Measurements from ENCODE around the gene LRRTM2.
"Not testable (repeated sequence)": the region's sequence is repeated elsewhere in the genome, so short reads cannot be mapped to it uniquely, and the experiment has no call there.

The LRRTM2 gene

GRCh38 chr5:138878437-138879235, 3.5 kb upstream of the LRRTM2 start:
- DNase-seq: no peak

DNA sequence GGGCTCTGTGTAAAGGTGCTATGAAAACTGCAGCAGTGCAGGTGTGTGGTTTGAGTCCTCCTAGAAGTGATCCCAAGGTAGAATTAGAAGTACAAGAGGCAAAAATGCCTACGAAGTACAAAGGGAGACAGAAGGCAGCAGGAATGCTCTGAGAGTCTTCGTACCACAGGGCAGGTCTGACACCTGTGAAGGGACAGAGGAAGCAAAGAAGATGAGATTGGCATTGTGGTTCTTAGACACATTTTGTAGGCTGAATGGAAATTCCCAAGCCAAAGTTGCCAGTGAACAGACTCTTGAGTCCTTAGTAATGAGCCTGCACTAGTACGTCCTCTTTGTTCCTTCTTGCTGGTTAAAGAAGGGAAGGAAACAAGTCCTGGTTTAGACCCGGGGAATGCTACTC, 1.7 kb upstream of the LRRTM2 start:
- no peak for DNase-seq

DNA sequence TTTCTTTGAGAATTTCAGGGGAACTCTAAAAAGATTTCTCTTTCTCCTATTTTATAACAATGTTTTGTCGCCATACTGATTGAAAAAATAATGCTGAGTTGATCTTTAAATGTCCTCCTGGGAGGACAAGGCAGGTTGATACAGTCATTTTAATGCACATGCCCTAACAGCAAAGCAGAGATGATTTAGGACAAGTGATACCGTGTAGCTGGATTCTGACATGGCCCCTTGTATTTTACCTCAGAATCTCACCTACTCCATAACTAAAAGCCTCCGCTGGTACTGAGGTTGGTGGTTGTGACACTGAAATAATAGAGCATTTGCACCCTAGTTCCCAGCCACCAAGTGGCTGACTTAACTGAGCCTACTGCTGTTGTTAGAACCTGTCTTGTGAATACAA, 811 bp upstream of the LRRTM2 start:
- DNase-seq: no peak

GRCh38 chr5:138875552-138875875, 379 bp upstream of the LRRTM2 start:
- no peak for DNase-seq

DNA sequence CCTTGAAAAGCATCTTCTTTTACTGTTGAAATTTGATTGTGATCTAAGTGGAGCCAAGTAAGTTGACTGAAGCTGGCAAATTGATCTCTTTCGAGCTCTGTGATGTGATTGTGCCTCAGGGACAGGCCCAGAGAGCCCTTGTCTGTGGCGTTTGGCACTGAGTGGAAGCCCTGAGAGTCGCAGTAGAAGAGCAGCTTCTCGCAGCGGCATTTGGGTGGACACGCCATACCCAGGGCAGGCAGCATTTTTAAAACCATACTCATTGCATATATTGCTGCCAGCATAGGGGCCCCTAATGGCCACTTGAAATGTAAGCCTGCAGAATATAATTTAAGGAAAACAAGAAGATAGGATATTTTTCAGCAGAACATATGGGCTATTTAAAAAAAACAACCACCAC, 894 bp downstream of the LRRTM2 start:
- DNase-seq: no peak

DNA sequence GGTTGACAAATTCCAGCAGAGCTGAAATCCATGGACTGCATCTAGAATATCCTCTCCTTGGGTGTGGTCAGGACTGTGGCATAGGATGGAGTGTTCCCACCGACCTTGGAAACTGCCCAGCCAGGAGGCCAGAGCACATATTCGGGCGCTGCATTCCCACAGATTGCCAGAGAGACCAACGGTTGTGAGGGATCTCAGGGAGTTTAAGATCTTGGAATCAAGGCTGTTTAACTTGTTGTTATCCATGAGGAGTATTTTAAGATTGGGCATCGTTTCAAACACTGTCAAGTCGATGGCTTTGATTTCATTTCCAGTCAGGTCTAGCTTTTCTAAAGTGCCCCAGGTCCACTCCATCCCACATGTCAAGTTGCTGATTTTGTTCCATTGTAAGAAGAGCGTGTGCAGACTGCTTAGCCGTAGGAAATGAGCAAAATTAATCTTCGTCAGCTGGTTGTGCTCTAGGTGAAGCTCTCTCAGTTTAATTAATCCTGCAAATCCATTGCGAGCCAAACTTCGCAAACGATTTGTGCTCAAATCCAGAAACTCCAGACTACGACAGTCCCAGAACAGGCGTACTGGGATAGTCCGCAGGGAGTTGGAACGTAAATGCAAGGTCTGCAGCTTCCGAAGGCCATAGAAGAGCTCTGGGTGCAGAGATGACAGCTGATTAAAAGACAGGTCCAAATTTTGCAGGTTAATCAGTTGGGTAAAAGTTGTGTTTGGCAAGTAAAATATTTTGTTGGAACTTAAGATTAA, 1.5 kb downstream of the LRRTM2 start:
- DNase-seq: no peak

GRCh38 chr5:138872841-138873465, 2.2 kb downstream of the LRRTM2 start:
- no peak for DNase-seq

- DNase-seq: no peak
These were observed 4.5 kb downstream of the LRRTM2 start for GRCh38 chr5:138870611-138871010.

GRCh38 chr5:138869763-138870500, 5.2 kb downstream of the LRRTM2 start:
- no peak for DNase-seq

GRCh38 chr5:138869038-138869437, 6.1 kb downstream of the LRRTM2 start:
- DNase-seq: no peak

GRCh38 chr5:138867011-138867410, 8.1 kb downstream of the LRRTM2 start:
- DNase-seq: no peak

DNA sequence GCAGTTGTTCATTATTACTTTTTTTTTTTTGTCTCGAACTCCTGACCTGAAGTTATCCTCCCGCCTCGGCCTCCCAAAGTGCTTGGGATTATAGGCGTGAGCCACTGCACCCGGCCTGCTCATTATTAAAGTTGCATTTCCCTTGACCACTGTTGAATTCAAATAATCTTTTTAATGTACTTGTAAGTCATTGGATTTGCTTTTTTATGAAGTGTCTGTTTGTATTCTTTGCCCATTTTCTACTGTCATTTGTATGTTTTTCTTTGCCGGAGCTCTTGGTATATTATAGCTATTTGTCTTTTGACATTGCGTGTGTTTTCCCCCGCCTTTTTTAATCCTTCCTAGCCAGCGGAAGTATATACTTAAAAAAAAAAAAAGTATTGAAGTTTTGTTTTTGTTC, 22.0 kb downstream of the LRRTM2 start:
- no peak for DNase-seq

GRCh38 chr5:138850865-138851435, 24.2 kb downstream of the LRRTM2 start:
- no peak for DNase-seq

DNA sequence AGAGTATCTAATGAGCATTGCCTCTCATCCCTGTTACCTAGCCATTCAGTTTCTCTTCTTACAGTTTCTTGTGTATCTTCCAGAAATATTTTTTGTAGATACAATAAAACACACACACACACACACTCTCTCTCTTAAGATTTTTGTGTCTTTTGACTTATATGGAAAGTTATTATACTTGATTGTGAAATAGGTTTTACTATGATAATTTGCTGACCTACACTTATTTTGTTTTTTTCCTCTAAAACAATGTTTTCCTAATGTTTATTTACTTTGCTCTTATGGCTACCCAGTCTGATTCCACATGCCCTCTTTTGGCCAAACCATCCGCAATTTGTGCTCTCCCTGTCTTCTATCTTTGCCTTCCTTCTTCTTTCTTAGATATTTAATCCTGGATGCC, 25.3 kb downstream of the LRRTM2 start:
- no peak for DNase-seq

GRCh38 chr5:138849439-138849838, 25.7 kb downstream of the LRRTM2 start:
- DNase-seq: no peak

DNA sequence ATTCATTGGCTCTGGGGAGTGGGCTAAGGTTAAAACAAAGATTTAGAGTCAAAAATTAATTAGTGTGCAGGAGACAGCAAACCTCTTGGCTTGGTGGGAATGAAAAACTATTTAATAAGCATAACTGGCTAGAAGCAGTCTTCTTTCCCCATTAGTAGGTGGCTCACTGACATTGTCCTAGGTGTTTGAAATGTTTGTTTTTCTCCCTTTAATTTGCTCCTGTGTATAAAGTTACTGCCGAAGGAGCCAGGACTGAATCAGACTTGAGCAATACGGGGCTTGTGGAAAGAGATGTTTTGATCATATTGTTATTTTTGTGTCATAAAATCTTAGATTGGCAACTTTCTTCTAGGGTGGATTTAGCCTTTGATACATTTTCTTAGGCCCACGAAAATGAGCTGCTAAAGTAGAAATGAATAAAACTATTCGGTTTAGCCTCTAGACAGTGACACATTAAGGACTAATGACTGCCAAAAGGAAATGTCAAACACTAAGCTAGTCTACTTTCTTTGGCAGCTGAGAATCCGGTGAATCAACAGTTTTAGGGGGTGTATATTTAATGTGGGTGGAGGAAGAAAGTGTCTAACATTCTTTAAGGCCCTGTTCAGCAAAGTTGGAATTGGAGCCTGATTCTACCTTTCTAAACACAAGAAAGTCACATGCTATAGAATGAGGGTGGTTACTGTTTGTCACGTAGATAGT, 30.2 kb downstream of the LRRTM2 start:
- no peak for DNase-seq

GRCh38 chr5:138844125-138844461, 31.0 kb downstream of the LRRTM2 start:
- DNase-seq: no peak

GRCh38 chr5:138843316-138844124, 31.6 kb downstream of the LRRTM2 start:
- no peak for DNase-seq

DNA sequence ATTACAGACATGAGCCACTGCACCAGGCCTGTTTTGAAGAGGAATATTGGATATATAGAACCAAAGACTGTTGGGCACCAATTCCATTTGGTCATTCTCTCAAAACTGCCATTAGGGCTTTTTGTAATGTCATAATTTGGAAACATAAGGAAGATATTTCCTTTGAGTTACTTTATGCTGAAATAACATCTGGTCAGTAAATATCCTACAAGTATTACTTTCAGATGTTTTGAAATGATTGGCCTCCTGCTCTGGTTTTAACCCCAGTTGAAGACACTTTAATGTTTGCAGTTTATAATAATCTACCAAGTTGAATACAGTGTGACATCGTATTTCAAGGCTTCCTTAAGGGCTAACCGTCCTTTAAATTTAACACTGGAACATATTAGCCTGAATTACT, 33.6 kb downstream of the LRRTM2 start:
- no peak for DNase-seq

GRCh38 chr5:138840103-138840502, 35.0 kb downstream of the LRRTM2 start:
- DNase-seq: no peak

DNA sequence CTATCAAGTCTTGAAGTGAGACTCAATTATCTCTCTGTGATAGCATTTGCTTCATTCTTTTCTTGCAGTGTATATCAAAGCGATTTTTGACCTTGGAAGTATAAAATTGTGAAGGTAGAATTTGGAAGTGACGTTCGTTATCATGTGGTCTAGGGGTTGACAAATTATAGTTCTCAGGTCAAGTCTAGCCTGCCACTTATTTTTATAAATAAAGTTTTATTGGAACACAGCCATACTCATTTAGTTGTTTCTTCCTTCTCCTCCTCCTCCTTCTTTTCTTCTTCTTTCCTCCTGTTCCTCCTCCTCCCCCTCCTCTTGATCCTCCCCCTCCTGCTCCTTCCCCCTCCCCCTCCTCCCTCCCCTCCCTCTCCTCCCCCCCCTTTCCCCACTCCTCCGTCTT, 38.0 kb downstream of the LRRTM2 start:
- no peak for DNase-seq

DNA sequence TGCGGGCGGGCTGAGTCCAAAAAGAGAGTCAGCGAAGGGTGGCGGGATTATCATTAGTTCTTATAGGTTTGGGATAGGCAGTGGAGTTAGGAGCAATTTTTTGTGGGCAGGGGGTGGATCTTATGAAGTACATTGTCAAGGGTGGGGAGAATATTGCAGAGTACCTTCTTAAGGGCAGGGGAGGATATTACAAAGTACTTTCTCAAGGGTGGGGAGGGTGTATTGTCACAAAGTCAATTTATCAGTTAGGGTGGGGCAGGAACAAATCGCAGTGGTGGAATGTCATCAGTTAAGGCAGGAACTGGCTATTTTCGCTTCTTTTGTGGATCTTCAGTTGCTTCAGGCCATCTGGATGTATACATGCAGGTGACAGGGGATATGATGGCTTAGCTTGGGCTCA, 40.3 kb downstream of the LRRTM2 start:
- DNase-seq: not testable (repeated sequence)

Measured in NCI-H1930 (cell line).